GM21447 (cell line): Measurements from ENCODE around the gene TMEM165.
"Not testable (repeated sequence)": the region's sequence is repeated elsewhere in the genome, so short reads cannot be mapped to it uniquely, and the experiment has no call there.

Source experiments
- ATAC-seq: cut with Tn5 transposase; IDR thresholded peaks from one replicate; pipeline ENCODE4 v1.9.1; 2021; ENCODE audit not compliant: unreplicated experiment

Gene TMEM165

GRCh38 chr4:55395529-55396307 lies at the start of gene TMEM165:
TSS of gene TMEM165 (plus strand) at chr4:55395957. CDS start at chr4:55396190, 233 bp downstream.
- peak; percentile 91 for ATAC-seq

DNA sequence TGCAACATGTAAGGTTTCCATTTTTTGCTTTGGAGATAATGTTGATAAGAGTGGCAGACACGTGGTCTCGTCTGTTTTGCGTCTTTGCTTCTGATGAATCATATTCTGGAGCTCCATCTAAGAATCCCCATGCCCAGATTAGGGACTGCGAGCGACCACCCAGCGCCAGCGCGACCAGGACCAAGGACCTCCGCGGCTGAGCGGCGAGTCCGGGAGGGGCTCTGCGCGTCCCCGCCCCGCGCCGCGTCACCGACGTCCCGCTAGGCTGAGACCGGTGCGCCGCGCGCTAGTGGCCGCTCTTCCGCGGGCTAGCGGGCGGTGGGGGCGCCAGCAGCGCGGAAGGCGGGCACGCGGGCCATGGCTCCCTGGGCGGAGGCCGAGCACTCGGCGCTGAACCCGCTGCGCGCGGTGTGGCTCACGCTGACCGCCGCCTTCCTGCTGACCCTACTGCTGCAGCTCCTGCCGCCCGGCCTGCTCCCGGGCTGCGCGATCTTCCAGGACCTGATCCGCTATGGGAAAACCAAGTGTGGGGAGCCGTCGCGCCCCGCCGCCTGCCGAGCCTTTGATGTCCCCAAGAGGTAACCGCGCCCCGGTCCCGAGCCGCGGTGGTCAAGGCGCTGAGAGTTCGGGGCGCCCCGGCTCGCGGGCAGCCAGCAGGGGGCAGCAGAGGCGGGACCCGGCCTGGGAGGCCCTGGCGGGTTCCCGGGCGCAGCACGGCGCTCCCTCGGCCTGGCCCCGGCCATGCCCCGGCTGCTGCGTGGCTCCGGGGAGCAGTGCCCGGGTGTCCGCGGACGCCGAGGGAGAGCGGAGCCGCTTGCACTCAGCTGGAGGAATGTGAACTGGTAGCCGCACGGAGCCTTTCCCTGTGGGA lies 49.5 kb upstream of the TMEM165 start, which contains the start of gene SRD5A3:
Gene SRD5A3 (plus strand): TSS at position 263 of the 871 bp plus-strand sequence. CDS start 95 bp downstream, at position 358.
- peak; percentile 94 for ATAC-seq

DNA sequence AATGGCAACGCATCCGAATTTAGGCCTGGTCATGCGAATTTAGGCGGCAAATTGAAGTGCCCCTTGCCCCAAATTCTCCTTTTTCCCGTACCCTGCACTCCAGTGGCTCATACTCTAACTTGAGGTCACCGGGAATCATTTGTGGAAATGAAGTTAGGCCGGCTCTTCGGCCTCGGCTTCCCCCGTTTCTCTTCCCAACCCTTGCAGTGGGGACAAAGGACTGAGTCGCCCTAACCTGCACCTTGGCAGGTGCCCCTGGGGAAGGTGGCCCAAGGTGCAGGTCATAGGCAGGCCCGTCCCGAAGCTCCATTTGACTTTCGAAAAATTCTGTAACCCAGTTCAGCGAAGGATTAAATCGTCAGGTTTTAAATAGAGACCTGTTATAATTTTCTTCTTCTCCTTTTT lies 48.9 kb upstream of the TMEM165 start:
- peak; percentile 4 for ATAC-seq

GRCh38 chr4:55347610-55348228 lies 48.0 kb upstream of the TMEM165 start:
- no peak for ATAC-seq

DNA sequence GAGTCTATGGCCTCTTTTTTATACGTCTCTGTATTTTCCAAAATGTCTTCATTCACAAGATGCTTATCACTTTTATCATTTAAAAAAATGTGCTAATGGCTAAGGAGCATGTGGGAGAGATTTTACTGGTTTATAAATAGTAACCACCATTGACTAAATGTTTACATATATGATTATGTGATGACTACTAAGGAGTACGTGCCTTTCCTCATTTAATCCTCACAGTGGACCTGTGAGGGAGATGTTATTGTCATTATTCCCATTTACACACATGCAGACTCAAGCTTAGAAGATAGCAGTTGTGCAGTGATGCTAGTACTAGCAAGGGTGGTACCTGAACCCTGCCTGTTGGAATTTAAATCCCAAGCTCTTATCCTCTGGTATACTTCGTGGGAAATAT lies 47.3 kb upstream of the TMEM165 start:
- no peak for ATAC-seq

GRCh38 chr4:55350870-55351269 lies 44.9 kb upstream of the TMEM165 start:
- ATAC-seq = not testable (repeated sequence)

DNA sequence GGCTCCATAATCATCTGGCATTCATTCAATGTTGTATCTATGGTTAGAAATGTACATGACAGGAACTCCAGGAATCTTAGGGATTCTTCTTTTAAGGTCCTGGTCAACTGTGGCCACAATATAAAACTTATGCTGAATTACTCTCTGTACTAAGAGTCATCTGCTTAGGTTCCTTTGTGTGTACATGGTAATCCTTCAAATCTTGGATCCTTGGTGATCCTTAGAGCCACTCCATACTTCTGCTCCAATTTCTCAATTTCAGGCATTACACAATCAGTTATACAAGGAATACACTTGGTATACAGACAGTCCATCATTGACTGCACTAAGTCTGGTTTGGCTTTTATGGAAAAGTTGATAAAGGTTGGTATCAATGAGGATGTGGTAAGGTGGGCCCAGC lies 43.9 kb upstream of the TMEM165 start:
- ATAC-seq = no peak

DNA sequence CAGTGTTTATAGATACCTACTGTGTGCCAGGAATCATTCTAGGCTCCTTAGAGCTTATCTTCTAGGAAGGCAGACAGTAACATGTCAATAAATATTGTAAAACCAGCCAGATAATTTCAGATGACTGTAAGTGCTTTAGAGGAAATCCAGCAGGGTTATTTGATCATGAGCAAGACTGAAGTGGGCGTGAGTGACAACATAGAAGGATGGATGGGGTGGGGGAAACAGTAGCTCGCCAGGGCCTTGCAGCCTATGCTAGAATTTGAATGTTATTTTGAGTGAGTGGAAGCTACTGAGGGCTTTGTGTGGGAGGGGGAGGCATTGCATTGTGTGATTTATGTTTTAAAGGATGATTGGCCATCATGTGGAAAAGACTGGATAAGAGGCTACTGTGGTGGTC lies 43.0 kb upstream of the TMEM165 start:
- ATAC-seq = no peak

- not testable (repeated sequence) for ATAC-seq
Observed at GRCh38 chr4:55353228-55353747, 42.5 kb upstream of the TMEM165 start.

DNA sequence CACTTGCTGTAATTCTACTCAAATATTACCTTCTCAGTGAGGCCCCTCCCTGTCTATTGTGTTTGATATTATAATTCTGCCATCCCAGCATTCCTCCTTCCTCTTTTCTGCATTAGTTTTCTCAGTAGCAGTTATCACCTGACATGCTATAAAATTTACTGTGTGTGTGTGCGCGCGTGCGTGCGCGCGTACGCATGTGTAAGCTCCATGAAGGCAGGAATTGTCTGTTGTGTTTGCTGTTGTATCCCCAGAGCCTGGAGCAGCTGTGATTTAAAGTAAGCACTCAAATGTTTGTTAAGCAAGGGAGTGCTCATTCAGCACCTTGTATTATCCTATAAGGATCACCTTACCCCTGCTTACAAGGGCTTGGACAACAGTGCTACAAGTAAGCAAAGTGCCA lies 41.1 kb upstream of the TMEM165 start:
- ATAC-seq = no peak

DNA sequence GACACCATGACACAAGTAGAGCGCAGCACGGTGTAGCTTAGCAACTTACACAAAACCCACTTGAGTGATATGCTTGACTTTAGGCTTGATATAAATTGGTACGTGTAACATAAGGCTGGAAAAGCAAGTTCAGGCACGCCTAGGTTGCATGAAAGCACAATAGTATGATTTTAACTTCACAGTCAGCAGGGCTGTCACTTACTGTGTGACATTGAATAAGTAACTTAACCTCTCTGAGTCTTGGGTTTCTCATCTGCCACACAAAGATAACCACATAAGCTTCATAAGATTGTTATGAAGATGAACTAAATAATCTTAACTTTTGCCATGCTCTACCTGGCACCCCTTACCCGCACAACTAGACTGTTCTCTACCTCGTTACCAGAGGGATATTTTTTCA lies 40.2 kb upstream of the TMEM165 start:
- no peak for ATAC-seq

DNA sequence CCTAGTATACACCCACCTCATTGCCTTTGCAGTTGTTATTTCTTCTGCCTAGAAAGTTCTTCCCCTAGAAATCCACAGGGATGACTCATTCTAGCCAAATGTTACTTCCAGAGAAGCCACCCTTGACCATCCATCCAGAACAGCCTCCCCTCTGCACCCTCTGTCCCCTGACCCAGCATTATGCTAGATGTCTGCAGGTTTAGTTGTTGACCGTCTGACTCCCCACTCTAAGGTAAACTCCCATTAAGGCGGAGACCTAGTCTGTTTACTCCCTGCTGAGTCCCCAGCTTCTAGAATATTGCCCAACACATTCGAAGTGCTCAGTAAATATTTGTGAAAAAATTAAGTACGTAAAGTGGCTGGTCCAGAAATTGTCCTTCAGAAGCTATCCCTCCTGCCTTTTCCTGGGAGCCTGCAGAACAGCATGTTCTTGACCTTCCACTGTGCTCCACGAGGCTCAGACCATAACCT lies 38.7 kb upstream of the TMEM165 start:
- ATAC-seq = no peak

GRCh38 chr4:55358246-55358645 lies 37.5 kb upstream of the TMEM165 start:
- no peak for ATAC-seq

DNA sequence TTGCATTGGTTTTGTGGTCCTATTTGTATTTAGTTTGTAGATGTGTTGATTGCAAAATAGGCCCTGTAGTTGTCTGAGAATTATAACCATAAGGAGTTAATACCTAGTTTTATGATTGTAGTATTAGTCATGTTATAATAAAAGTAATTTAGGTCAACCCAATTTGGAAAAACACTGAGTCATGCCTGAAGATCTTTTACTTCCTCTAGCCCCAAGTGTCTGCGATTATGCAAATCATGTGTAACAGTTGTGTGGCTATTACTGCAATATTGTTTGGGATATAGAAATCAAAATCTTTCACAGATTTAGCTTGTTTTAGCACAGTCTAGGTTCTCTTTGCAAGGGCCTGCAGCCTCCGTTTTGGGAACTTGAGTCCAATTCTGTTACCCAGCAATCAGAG lies 37.1 kb upstream of the TMEM165 start:
- ATAC-seq = peak; percentile 85

GRCh38 chr4:55359397-55359916 lies 36.3 kb upstream of the TMEM165 start:
- no peak for ATAC-seq

DNA sequence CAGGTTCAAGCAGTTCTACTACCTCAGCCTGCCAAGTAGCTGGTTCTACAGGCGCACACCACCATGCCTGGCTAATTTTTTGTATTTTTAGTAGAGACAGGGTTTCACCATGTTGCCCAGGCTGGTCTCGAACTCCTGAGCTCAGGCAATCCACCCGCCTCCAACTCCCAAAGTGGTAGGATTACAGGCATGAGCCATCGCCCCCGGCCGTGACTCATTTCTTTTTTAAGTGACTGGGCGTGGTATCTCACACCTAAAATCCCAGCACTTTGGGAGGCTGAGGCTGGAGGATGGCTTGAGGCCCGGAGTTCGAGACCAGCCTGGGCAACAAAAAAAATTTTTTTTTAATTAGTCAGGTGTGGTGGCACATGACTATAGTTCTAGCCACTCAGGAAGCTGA lies 32.8 kb upstream of the TMEM165 start:
- not testable (repeated sequence) for ATAC-seq

- ATAC-seq = no peak
Observed at GRCh38 chr4:55363691-55364351, 31.9 kb upstream of the TMEM165 start.

DNA sequence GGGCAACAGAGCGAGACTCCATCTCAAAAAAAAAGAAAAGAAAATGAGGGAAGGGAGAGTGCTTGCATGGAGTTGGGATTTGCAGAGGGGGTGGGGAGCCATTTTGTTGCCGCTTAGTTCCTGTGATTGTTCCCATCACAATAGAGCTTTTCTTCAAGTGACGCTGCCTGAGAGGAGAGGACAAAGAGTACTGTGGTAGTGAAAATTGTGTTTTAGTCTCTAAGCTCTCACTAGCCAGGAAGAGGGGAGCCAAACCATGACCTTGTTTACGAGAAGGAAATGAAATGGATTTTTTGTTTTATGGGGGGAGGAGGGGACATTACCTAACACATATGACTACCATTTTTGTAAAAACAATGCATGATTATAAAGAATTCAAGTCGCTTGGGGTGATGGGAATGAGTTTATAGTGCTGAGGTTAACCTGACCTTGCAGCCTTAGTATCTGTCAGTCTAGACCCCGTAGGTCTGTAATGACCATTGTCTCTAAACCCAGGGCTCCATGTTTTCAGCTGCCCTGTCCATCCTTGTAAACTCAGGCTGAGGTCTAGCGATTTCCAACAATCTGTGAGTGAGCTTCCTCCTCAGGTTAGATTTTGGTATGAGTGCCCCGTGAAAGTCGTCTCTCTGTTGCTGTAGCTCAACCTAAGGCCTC lies 30.9 kb upstream of the TMEM165 start:
- no peak for ATAC-seq

GRCh38 chr4:55365345-55365728 lies 30.4 kb upstream of the TMEM165 start:
- no peak for ATAC-seq

DNA sequence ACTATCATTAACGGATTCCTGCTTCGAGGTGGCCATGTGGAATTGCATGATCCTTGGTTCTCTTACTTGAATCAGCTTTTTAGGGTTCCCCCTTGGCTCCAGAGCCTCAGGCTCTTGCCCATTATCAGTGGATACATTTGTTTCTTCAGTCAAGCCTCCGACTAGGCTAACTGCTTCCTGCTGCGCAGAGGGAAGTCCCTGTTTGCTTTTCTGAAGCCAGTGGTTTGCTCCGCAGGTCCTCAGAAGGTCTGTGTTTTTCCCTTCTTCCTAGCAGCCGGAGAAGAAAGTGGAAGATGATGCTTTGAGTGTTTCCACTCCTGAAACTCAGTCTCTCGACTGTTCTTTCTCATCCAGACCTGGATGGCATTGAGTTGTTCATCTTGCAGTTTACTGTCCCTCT lies 29.1 kb upstream of the TMEM165 start:
- ATAC-seq = no peak
